ENCODE measurements around the gene CDC42BPA. TPM values are rescaled to one million over a fixed set of nuclear protein-coding genes. Genes with fewer than 3 reads are reported as not detected.

CDC42BPA gene
- total RNA-seq, 1 donor from 2014 or later: 40.3 TPM

GRCh38 chr1:226945106-226945857, 373.0 kb downstream of the CDC42BPA start:
- peaks cover 39% of the 10 kb centered on the region for H3K4me1 ChIP-seq
- peaks cover 3% of the 10 kb centered on the region for H3K9me3 ChIP-seq
- H3K4me3 ChIP-seq: no peak overlapping the region
- intact Hi-C loops (cut with DNase I): no loop called here
- peak; percentile 63 for DNase-seq
- no peaks in the 10 kb centered on the region for H3K27me3 ChIP-seq (ENCODE audit: low read depth)
- H3K36me3 ChIP-seq: no peaks in the 10 kb centered on the region
- ATAC-seq: peak; percentile 67 to 79
- TF ChIP-seq CTCF (IDR thresholded peaks at IDR 0.05): no peak
- H3K27ac ChIP-seq: peak overlapping the region; percentile 61

DNA sequence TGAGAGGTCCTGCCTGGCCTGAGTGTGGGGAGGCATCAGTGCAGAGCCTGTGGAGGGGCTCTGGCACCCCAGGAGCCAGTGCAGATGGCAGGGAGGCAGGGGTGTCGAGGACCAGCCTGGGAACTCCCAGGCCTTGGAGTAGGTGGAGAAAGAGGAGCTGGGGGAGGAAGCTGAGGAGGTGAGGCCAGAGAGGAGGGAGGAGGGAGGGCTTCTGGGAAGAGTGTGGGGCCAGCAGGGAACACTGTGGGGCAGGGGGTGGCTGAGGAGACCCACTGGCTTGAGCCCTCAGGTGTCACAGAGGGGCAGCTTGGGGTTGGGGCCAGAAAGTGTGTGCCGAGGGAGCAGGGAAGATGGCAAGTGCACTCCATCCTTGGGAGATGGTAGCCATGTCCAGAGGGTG, 374.4 kb downstream of the CDC42BPA start:
- DNase-seq: no peak
- H3K4me3 ChIP-seq: no peak overlapping the region
- H3K9me3 ChIP-seq: peaks cover 3% of the 10 kb centered on the region
- H3K36me3 ChIP-seq: no peaks in the 10 kb centered on the region
- no peak for ATAC-seq
- intact Hi-C loops (cut with DNase I): no loop called here
- no peak for TF ChIP-seq CTCF (IDR thresholded peaks at IDR 0.05)
- H3K4me1 ChIP-seq: peaks cover 40% of the 10 kb centered on the region
- no peaks in the 10 kb centered on the region for H3K27me3 ChIP-seq (ENCODE audit: low read depth)
- H3K27ac ChIP-seq: no peak overlapping the region

GRCh38 chr1:226943156-226943555, 375.1 kb downstream of the CDC42BPA start:
- intact Hi-C loops (cut with DNase I): no loop called here
- Histone ChIP-seq H3K36me3 (no peaks in the 10 kb centered on the region), H3K9me3 (peaks cover 3% of the 10 kb centered on the region), H3K4me1 (peaks cover 48% of the 10 kb centered on the region), H3K27ac (no peak overlapping the region), H3K4me3 (no peak overlapping the region), H3K27me3 (ENCODE audit: low read depth) (no peaks in the 10 kb centered on the region)
- DNase-seq: no peak
- TF ChIP-seq CTCF (IDR thresholded peaks at IDR 0.05): no peak
- no peak for ATAC-seq

DNA sequence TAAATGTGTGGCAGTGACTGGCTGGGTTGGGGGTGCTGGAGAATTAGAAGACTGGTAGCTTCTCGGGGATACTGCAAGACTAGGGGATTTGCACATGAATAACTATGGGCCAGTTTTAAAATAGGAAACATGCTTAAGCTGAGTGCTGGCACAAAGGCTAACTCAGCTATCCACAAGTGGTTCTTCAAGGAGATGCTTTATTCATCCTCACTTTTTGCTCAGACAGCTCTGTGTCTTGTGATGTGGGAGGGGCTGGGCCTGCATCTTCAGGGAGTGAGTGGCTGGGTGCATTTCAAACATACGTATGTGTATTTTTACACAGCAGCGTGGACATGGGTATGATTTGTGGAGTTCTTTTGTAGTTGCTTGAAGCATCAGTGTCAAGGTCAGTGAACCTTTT, 375.9 kb downstream of the CDC42BPA start:
- H3K27me3 ChIP-seq (ENCODE audit: low read depth): no peaks in the 10 kb centered on the region
- DNase-seq (no peak), ATAC-seq (no peak)
- H3K36me3 ChIP-seq: no peaks in the 10 kb centered on the region
- H3K27ac ChIP-seq: no peak overlapping the region
- no peaks in the 10 kb centered on the region for H3K9me3 ChIP-seq
- intact Hi-C loops (cut with DNase I): no loop called here
- no peak for TF ChIP-seq CTCF (IDR thresholded peaks at IDR 0.05)
- H3K4me1 ChIP-seq: peaks cover 52% of the 10 kb centered on the region
- H3K4me3 ChIP-seq: no peak overlapping the region

GRCh38 chr1:226940806-226941067, 377.6 kb downstream of the CDC42BPA start:
- no peaks in the 10 kb centered on the region for H3K9me3 ChIP-seq
- intact Hi-C loops (cut with DNase I): no loop called here
- ATAC-seq (no peak), DNase-seq (no peak)
- TF ChIP-seq CTCF (IDR thresholded peaks at IDR 0.05): no peak
- H3K4me1 ChIP-seq: peaks cover 52% of the 10 kb centered on the region
- H3K36me3 ChIP-seq: no peaks in the 10 kb centered on the region
- peak overlapping the region; percentile 99 for H3K27ac ChIP-seq
- peak overlapping the region; percentile 91 for H3K4me3 ChIP-seq
- H3K27me3 ChIP-seq (ENCODE audit: low read depth): no peaks in the 10 kb centered on the region
